Body of pancreas (tissue), 4 donors: ENCODE results near the gene VAX1. TPM values are rescaled to one million over a fixed set of nuclear protein-coding genes. Genes with fewer than 3 reads are reported as not detected.

Source experiments
- ATAC-seq: fragments of 150-250 bp; one replicate; pipeline ENCODE4 v1.9.1; 2016
- DNase-seq, 4 donors: peaks; one replicate each; pipeline ENCODE4 v3.0.0-alpha.2; 2019
- H3K27ac ChIP-seq, 4 donors: fragments of 200-600 bp; sonication (generic); 1 replicate in 3 of 4; 2 replicates in 1 of 4; pipeline versions ENCODE4 v1.5.1 to v1.6.1; 2016 to 2019; ENCODE audit warnings: mild to moderate bottlenecking in 1 of 4, mixed read lengths in 1 of 4, moderate library complexity in 1 of 4
- H3K27me3 ChIP-seq, 2 donors: fragments of 200-600 bp; sonication (generic); one replicate each; pipeline ENCODE4 v1.6.0; 2016; ENCODE audit warnings: mild to moderate bottlenecking in 1 of 2
- H3K36me3 ChIP-seq, 2 donors: fragments of 200-600 bp; sonication (generic); replicated peaks in 1 of 2; 2 replicates each; pipeline ENCODE4 v1.5.1; 2016; ENCODE audit warnings: low read depth in 2 of 2; ENCODE audit not compliant: insufficient read depth in 1 of 2
- H3K4me1 ChIP-seq: fragments of 200-600 bp; sonication (generic); one replicate; pipeline ENCODE4 v1.6.0; 2016
- H3K4me3 ChIP-seq, 2 donors: fragments of 200-600 bp; sonication (generic); 1 replicate in 1 of 2; 2 replicates in 1 of 2; pipeline ENCODE4 v1.5.1; 2016 to 2019
- H3K9me3 ChIP-seq, 3 donors: fragments of 200-600 bp; sonication (generic); 1 replicate in 2 of 3; 2 replicates in 1 of 3; pipeline ENCODE4 v1.5.1; 2016
- POLR2A ChIP-seq, 3 donors: fragments of 450-650 bp; IDR thresholded peaks; one replicate each; pipeline ENCODE4 v1.6.1; 2016; ENCODE audit warnings: antibody characterized with exemption in 3 of 3, mild to moderate bottlenecking in 2 of 3
- WGBS, 2 donors: methylation state at CpG; one replicate each; pipeline ENCODE4 v1.1.5; 2017; 5-methylcytosine and 5-hydroxymethylcytosine counted together
- intact Hi-C: fragments of 100-400 bp; cut with DNase I; formaldehyde crosslinking; loops from one replicate; pipeline ENCODE4 v1.15.1; 2023
- total RNA-seq, 2 donors: library from RNA; depleted of rRNA; stranded (reverse); fragments of >200 nt; gene quantifications; one replicate each; pipeline ENCODE4 v1.1.0, GENCODE V29; 2016
- TF ChIP-seq, protein P1 (sequence below), 7 experiments: fragments of 450-650 bp in 4 of 7; fragments of 200-600 bp in 3 of 7; sonication (generic) in 3 of 7; IDR thresholded peaks; one replicate each; pipeline ENCODE4 v1.5.1; 2016 to 2019; ENCODE audit warnings: antibody characterized with exemption in 7 of 7

VAX1 gene
- total RNA-seq, 2 donors from 2014 or later = not detected

GRCh38 chr10:117178190-117178589, 40.1 kb upstream of the VAX1 start:
- peaks cover 17% of the 10 kb centered on the region for H3K4me1 ChIP-seq
- H3K27me3 ChIP-seq = no peaks in the 10 kb centered on the region
- ATAC-seq (no peak), DNase-seq (no peak)
- 58 to 73% methylated on average over 3 of the region's 3 CpGs for WGBS, 2 donors
- H3K36me3 ChIP-seq = no peaks in the 10 kb centered on the region
- no peak overlapping the region for H3K4me3 ChIP-seq
- TF ChIP-seq, protein P1, sequence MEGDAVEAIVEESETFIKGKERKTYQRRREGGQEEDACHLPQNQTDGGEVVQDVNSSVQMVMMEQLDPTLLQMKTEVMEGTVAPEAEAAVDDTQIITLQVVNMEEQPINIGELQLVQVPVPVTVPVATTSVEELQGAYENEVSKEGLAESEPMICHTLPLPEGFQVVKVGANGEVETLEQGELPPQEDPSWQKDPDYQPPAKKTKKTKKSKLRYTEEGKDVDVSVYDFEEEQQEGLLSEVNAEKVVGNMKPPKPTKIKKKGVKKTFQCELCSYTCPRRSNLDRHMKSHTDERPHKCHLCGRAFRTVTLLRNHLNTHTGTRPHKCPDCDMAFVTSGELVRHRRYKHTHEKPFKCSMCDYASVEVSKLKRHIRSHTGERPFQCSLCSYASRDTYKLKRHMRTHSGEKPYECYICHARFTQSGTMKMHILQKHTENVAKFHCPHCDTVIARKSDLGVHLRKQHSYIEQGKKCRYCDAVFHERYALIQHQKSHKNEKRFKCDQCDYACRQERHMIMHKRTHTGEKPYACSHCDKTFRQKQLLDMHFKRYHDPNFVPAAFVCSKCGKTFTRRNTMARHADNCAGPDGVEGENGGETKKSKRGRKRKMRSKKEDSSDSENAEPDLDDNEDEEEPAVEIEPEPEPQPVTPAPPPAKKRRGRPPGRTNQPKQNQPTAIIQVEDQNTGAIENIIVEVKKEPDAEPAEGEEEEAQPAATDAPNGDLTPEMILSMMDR (IDR thresholded peaks at IDR 0.05) = no peak
- no peak for TF ChIP-seq POLR2A (IDR thresholded peaks at IDR 0.05)
- intact Hi-C loops = no loop called here
- no peaks in the 10 kb centered on the region for H3K9me3 ChIP-seq
- no peak overlapping the region for H3K27ac ChIP-seq

- H3K36me3 ChIP-seq = no peaks in the 10 kb centered on the region
- H3K27me3 ChIP-seq = no peaks in the 10 kb centered on the region
- intact Hi-C loops = no loop called here
- no peaks in the 10 kb centered on the region for H3K9me3 ChIP-seq
- no peak for TF ChIP-seq POLR2A (IDR thresholded peaks at IDR 0.05)
- TF ChIP-seq, protein P1 (IDR thresholded peaks at IDR 0.05) = peak; percentile 72 to 83 (median 80)
- peak overlapping the region; percentile 23 to 24 for H3K4me3 ChIP-seq
- ATAC-seq (peak; percentile 68), DNase-seq (peak; percentile 86 to 90 (median 88))
- H3K4me1 ChIP-seq = peaks cover 17% of the 10 kb centered on the region
- WGBS, 2 donors = 15% methylated on average over 12 of the region's 12 CpGs
- no peak overlapping the region for H3K27ac ChIP-seq
Observed at GRCh38 chr10:117175901-117176534, 37.9 kb upstream of the VAX1 start.

- Histone ChIP-seq H3K4me3 (peak overlapping the region; percentile 23 to 24), H3K9me3 (no peaks in the 10 kb centered on the region), H3K27ac (no peak overlapping the region), H3K27me3 (no peaks in the 10 kb centered on the region), H3K36me3 (no peaks in the 10 kb centered on the region), H3K4me1 (peaks cover 17% of the 10 kb centered on the region)
- TF ChIP-seq, protein P1 (IDR thresholded peaks at IDR 0.05) = peak in 2 of 7 experiments; percentile 8 to 13
- TF ChIP-seq POLR2A (IDR thresholded peaks at IDR 0.05) = no peak
- 0 to 1% methylated on average over 22 to 46 of the region's 46 CpGs for WGBS, 2 donors
- DNase-seq (peak; percentile 32 to 47 (median 35)), ATAC-seq (peak; percentile 49)
- intact Hi-C loops = no loop called here
Observed at GRCh38 chr10:117175215-117175900, 37.3 kb upstream of the VAX1 start.

GRCh38 chr10:117174439-117175214, 36.6 kb upstream of the VAX1 start:
- peak; percentile 91 for ATAC-seq
- Histone ChIP-seq H3K4me3 (peak overlapping the region in 1 of 2 donors; percentile 23), H3K27ac (no peak overlapping the region), H3K27me3 (peaks cover 0 to 1% of the 10 kb centered on the region in 2 donors), H3K4me1 (peaks cover 17% of the 10 kb centered on the region), H3K36me3 (no peaks in the 10 kb centered on the region), H3K9me3 (no peaks in the 10 kb centered on the region)
- DNase-seq = peak; percentile 84 to 90 (median 88)
- 8 to 9% methylated on average over 15 to 16 of the region's 16 CpGs for WGBS, 2 donors
- peak in 1 of 3 donors; percentile 29 for TF ChIP-seq POLR2A (IDR thresholded peaks at IDR 0.05)
- TF ChIP-seq, protein P1 (IDR thresholded peaks at IDR 0.05) = peak; percentile 83 to 93 (median 91)
- intact Hi-C loops = loop anchor here (5.0 kb wide), 2 partner anchors 372 to 497 kb away; no protein-coding TSS in a partner anchor
